Vagina (tissue), 2 donors: ENCODE results near the gene FRMD4A. TPM values are rescaled to one million over a fixed set of nuclear protein-coding genes. Genes with fewer than 3 reads are reported as not detected.

Source experiments
- DNase-seq, 2 donors: peaks; one replicate each; pipeline ENCODE4 v3.0.0-alpha.2; 2017; ENCODE audit errors: extremely low spot score in 2 of 2
- H3K27ac ChIP-seq: fragments of 200-600 bp; sonication (generic); one replicate; pipeline ENCODE4 v1.5.1; 2019
- H3K27me3 ChIP-seq: fragments of 200-600 bp; sonication (generic); one replicate; pipeline ENCODE4 v1.5.1; 2019
- H3K36me3 ChIP-seq, 2 donors: fragments of 200-600 bp; sonication (generic); one replicate each; pipeline ENCODE4 v1.5.1; 2017 to 2019
- H3K4me1 ChIP-seq: fragments of 200-600 bp; sonication (generic); one replicate; pipeline ENCODE4 v1.5.1; 2019
- H3K4me3 ChIP-seq, 2 donors: fragments of 200-600 bp; sonication (generic); 1 replicate in 1 of 2; 2 replicates in 1 of 2; pipeline ENCODE4 v1.5.1; 2016 to 2019
- H3K9me3 ChIP-seq: fragments of 200-600 bp; sonication (generic); one replicate; pipeline ENCODE4 v1.5.1; 2019
- CTCF ChIP-seq, 3 experiments: fragments of 450-650 bp in 2 of 3; fragments of 200-600 bp in 1 of 3; sonication (generic) in 1 of 3; IDR thresholded peaks; one replicate each; pipeline ENCODE4 v1.5.1; 2017 to 2019; ENCODE audit warnings: antibody characterized with exemption in 3 of 3, mild to moderate bottlenecking in 2 of 3, moderate library complexity in 2 of 3
- POLR2A ChIP-seq, 2 donors: fragments of 450-650 bp; IDR thresholded peaks; one replicate each; pipeline ENCODE4 v1.6.1; 2017; ENCODE audit warnings: antibody characterized with exemption in 2 of 2, mild to moderate bottlenecking in 2 of 2, moderate library complexity in 2 of 2
- POLR2AphosphoS5 ChIP-seq, 2 donors: sonication (generic); formaldehyde crosslinking; IDR thresholded peaks; one replicate each; pipeline ENCODE4 v1.9.0; 2017; ENCODE audit warnings: antibody characterized with exemption in 2 of 2, mild to moderate bottlenecking in 2 of 2, low read depth in 1 of 2; ENCODE audit not compliant: insufficient read depth in 1 of 2
- intact Hi-C: fragments of 100-400 bp; cut with DNase I; formaldehyde crosslinking; loops from one replicate; pipeline ENCODE4 v1.15.1; 2023
- total RNA-seq: library from RNA; depleted of rRNA; stranded (reverse); fragments of >200 nt; gene quantifications from one replicate; pipeline ENCODE4 v1.2.3, GENCODE V29; 2016

FRMD4A gene
- total RNA-seq, 1 donor from 2014 or later: 24.8 TPM

DNA sequence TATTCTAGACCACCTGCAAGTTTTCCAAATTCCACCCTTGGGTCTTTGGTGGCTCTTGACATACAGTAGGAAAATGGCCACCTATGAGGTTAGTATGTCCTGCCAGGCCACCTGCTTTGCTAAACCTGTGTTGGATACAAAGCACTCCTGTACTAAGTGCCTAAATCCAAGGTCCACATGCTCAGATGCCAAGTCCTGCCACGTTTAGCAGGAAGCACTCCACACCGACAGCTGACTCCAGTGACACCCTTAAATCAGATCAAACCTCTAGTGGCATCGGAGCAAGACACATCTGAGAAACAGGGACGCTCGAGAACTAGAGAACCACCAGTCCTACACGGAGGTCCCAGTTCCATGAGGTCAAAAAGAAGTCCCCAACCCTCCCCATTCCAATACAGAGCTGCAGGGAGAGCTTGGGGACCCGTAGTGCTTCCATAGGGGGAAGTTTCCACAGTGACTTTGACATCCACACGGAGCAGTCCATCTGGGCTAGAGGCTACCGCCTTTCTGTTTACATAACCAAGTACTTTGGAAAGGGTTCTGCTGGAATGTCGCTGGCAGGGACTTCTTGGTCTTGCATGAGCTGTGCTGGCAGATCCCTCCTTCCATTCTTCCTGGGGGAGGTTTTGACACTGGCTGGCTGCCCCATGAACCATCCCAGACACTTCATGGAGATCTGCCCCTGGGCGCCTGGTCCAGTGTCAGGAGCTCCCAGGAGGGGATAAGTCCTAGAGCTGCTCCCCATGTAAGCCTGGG lies 453.4 kb downstream of the FRMD4A start:
- H3K36me3 ChIP-seq: no peaks in the 10 kb centered on the region
- TF ChIP-seq POLR2AphosphoS5 (IDR thresholded peaks at IDR 0.05; ENCODE audit: insufficient read depth in 1 of 2, low read depth in 1 of 2) (peak in 1 of 2 donors; percentile 65), CTCF (IDR thresholded peaks at IDR 0.05) (no peak), POLR2A (IDR thresholded peaks at IDR 0.05) (no peak)
- peaks cover 13% of the 10 kb centered on the region for H3K4me1 ChIP-seq
- H3K9me3 ChIP-seq: no peaks in the 10 kb centered on the region
- intact Hi-C loops: no loop called here
- H3K4me3 ChIP-seq: no peak overlapping the region
- no peak for DNase-seq
- H3K27ac ChIP-seq: peak overlapping the region; percentile 12
- H3K27me3 ChIP-seq: no peaks in the 10 kb centered on the region

DNA sequence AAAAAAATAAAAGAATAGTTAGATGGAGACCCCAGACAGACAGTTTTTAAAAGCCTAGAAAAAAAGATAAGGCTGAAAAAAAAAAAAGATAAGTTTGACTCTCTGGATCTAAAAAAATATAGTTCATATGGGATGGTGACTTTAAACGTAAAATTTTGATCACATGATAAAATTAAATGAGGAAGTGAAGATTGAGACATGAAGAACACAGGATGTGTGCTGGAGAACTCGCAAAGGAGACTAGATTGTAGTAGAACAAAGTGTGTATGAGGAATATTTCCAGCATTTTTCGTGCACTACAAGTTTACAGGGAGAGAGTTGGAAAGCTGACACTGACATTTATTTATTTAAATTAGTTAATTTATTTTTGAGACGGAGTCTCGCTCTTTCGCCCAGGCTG lies 457.5 kb downstream of the FRMD4A start:
- Histone ChIP-seq H3K27ac (no peak overlapping the region), H3K9me3 (no peaks in the 10 kb centered on the region), H3K27me3 (no peaks in the 10 kb centered on the region), H3K4me3 (no peak overlapping the region), H3K36me3 (no peaks in the 10 kb centered on the region), H3K4me1 (peaks cover 7% of the 10 kb centered on the region)
- DNase-seq: no peak
- no peak for TF ChIP-seq POLR2AphosphoS5 (IDR thresholded peaks at IDR 0.05; ENCODE audit: insufficient read depth in 1 of 2, low read depth in 1 of 2)
- TF ChIP-seq POLR2A (IDR thresholded peaks at IDR 0.05): no peak
- TF ChIP-seq CTCF (IDR thresholded peaks at IDR 0.05): no peak
- intact Hi-C loops: no loop called here

DNA sequence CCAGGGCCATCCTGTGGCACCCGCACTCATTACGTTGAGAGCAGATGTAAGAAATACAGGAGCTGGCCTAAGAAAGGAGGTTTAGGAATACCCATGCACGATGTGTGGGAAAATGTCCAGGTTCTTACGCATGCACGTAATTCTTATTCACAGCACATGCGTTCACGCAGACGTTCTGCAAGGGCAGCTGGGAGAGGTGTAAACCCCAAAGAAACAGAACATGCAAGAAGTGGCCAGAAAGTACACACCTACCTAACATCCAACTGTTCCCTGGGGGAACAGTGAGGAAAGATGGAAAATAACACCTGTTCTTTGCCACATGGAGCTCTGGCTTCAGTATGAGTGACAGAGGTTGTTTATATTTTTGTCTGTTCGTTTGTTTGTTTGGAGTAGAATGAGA lies 458.3 kb downstream of the FRMD4A start:
- no peak for TF ChIP-seq POLR2AphosphoS5 (IDR thresholded peaks at IDR 0.05; ENCODE audit: insufficient read depth in 1 of 2, low read depth in 1 of 2)
- no peak for TF ChIP-seq POLR2A (IDR thresholded peaks at IDR 0.05)
- no peak for TF ChIP-seq CTCF (IDR thresholded peaks at IDR 0.05)
- Histone ChIP-seq H3K9me3 (no peaks in the 10 kb centered on the region), H3K27me3 (no peaks in the 10 kb centered on the region), H3K27ac (no peak overlapping the region), H3K4me1 (no peaks in the 10 kb centered on the region), H3K4me3 (no peak overlapping the region), H3K36me3 (no peaks in the 10 kb centered on the region)
- intact Hi-C loops: no loop called here
- no peak for DNase-seq

DNA sequence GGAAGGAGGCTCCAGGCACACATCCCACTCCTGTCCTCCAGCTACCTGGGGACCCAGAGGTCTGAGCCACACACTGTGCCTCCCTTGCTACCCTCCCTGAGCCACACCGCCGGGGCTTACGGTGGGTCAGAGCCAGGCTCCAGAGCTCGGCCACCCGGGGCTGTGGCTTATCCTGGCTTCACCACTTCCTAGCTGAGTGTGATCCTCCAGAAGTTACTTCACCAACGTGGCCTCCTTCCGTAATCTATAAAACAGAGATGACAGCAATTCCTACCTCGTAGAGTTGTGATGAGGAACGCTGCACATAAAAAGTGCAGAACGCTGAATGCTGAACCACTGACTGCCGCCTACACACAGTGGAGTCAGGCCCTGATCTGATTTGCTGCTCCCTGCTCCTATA lies 458.9 kb downstream of the FRMD4A start:
- no peaks in the 10 kb centered on the region for H3K9me3 ChIP-seq
- TF ChIP-seq CTCF (IDR thresholded peaks at IDR 0.05) (no peak), POLR2A (IDR thresholded peaks at IDR 0.05) (no peak), POLR2AphosphoS5 (IDR thresholded peaks at IDR 0.05; ENCODE audit: insufficient read depth in 1 of 2, low read depth in 1 of 2) (no peak)
- no peak overlapping the region for H3K27ac ChIP-seq
- no peaks in the 10 kb centered on the region for H3K36me3 ChIP-seq
- H3K4me3 ChIP-seq: no peak overlapping the region
- H3K4me1 ChIP-seq: no peaks in the 10 kb centered on the region
- intact Hi-C loops: no loop called here
- DNase-seq: no peak
- no peaks in the 10 kb centered on the region for H3K27me3 ChIP-seq

- Histone ChIP-seq H3K36me3 (no peaks in the 10 kb centered on the region), H3K4me1 (no peaks in the 10 kb centered on the region), H3K9me3 (no peaks in the 10 kb centered on the region), H3K27me3 (no peaks in the 10 kb centered on the region), H3K4me3 (no peak overlapping the region), H3K27ac (no peak overlapping the region)
- no peak for DNase-seq
- TF ChIP-seq POLR2AphosphoS5 (IDR thresholded peaks at IDR 0.05; ENCODE audit: insufficient read depth in 1 of 2, low read depth in 1 of 2) (no peak), POLR2A (IDR thresholded peaks at IDR 0.05) (no peak), CTCF (IDR thresholded peaks at IDR 0.05) (no peak)
- intact Hi-C loops: no loop called here
These were observed 459.7 kb downstream of the FRMD4A start for GRCh38 chr10:13871011-13871410.
